WTC11 (cell line): ENCODE data around the gene SH3BP4. TPM values are rescaled to one million over a fixed set of nuclear protein-coding genes. Genes with fewer than 3 reads are reported as not detected.

Source experiments
- ATAC-seq: fragments of 200-7000 bp; cut with Tn5 transposase; 2 replicates; pipeline ENCODE4 v1.10.0; 2021; ENCODE audit warnings: mild to moderate bottlenecking, moderate library complexity
- CTCF ChIA-PET: fragments of 300-600 bp; sonication (Branson Sonifier 250); formaldehyde crosslinking; loops from one replicate; lab custom pipeline; 2021; ENCODE audit warnings: antibody characterized with exemption; lab: Charles Lee
- POLR2A ChIA-PET: fragments of 350-600 bp; sonication (Branson Sonifier 250); formaldehyde crosslinking; loops from one replicate; lab custom pipeline; 2021; ENCODE audit warnings: antibody characterized with exemption; lab: Charles Lee
- DNase-seq: peaks from one replicate; pipeline ENCODE4 v3.0.0; 2021; ENCODE audit warnings: low spot score
- H3K27ac Mint-ChIP-seq: 2 replicates; pipeline ENCODE4 v1.8.0; 2021; ENCODE audit warnings: mixed read lengths
- H3K27me3 Mint-ChIP-seq: 2 replicates; pipeline ENCODE4 v1.8.0; 2021; ENCODE audit warnings: low read depth, mild to moderate bottlenecking, moderate library complexity, mixed read lengths
- H3K36me3 Mint-ChIP-seq: 2 replicates; pipeline ENCODE4 v1.8.0; 2021; ENCODE audit warnings: mixed read lengths
- H3K4me1 Mint-ChIP-seq: 2 replicates; pipeline ENCODE4 v1.8.0; 2022; ENCODE audit warnings: mixed read lengths
- H3K4me3 Mint-ChIP-seq: 2 replicates; pipeline ENCODE4 v1.8.0; 2021; ENCODE audit warnings: mild to moderate bottlenecking, moderate library complexity, mixed read lengths
- H3K9me3 Mint-ChIP-seq: 2 replicates; pipeline ENCODE4 v1.8.0; 2021; ENCODE audit warnings: mixed read lengths
- CREM ChIP-seq: sonication (generic); formaldehyde crosslinking; IDR thresholded peaks from 2 replicates; pipeline ENCODE4 v1.8.1; 2022; ENCODE audit warnings: mild to moderate bottlenecking, missing genetic modification reagents, moderate library complexity
- ETV6 ChIP-seq: sonication (generic); formaldehyde crosslinking; IDR thresholded peaks from 2 replicates; pipeline ENCODE4 v1.8.1; 2022; ENCODE audit warnings: mild to moderate bottlenecking, missing genetic modification reagents
- FOXJ3 ChIP-seq: sonication (generic); formaldehyde crosslinking; IDR thresholded peaks from 2 replicates; pipeline ENCODE4 v1.9.0; 2021; ENCODE audit warnings: missing genetic modification reagents, mild to moderate bottlenecking, borderline replicate concordance
- FOXK1 ChIP-seq: sonication (generic); formaldehyde crosslinking; IDR thresholded peaks from 2 replicates; pipeline ENCODE4 v1.8.0; 2022; ENCODE audit warnings: mild to moderate bottlenecking, moderate library complexity, missing genetic modification reagents
- GABPB1 ChIP-seq: sonication (generic); formaldehyde crosslinking; IDR thresholded peaks from 2 replicates; pipeline ENCODE4 v1.8.1; 2023; ENCODE audit warnings: mild to moderate bottlenecking, missing genetic modification reagents
- GRHL2 ChIP-seq: fragments of 250-450 bp; sonication (Bioruptor Pico); IDR thresholded peaks from 2 replicates; pipeline ENCODE4 v1.8.0; 2022; ENCODE audit warnings: mild to moderate bottlenecking, moderate library complexity; ENCODE audit not compliant: insufficient replicate concordance, severe bottlenecking
- NR2C2 ChIP-seq: sonication (generic); formaldehyde crosslinking; IDR thresholded peaks from 2 replicates; pipeline ENCODE4 v1.8.0; 2022; ENCODE audit warnings: mild to moderate bottlenecking, missing genetic modification reagents
- SOX15 ChIP-seq: fragments of 250-450 bp; sonication (Bioruptor Pico); IDR thresholded peaks from 2 replicates; pipeline ENCODE4 v1.9.0; 2021; ENCODE audit warnings: mild to moderate bottlenecking
- ZNF232 ChIP-seq: sonication (generic); formaldehyde crosslinking; IDR thresholded peaks from 2 replicates; pipeline ENCODE4 v1.8.0; 2022; ENCODE audit warnings: mild to moderate bottlenecking, missing genetic modification reagents
- ZNF263 ChIP-seq: sonication (generic); formaldehyde crosslinking; IDR thresholded peaks from 2 replicates; pipeline ENCODE4 v1.8.1; 2022; ENCODE audit warnings: low read depth, mild to moderate bottlenecking, moderate library complexity, missing genetic modification reagents
- ZNF416 ChIP-seq: fragments of 250-450 bp; sonication (Bioruptor Pico); IDR thresholded peaks from 2 replicates; pipeline ENCODE4 v1.9.0; 2021; ENCODE audit warnings: mild to moderate bottlenecking, inconsistent platforms
- ZNF423 ChIP-seq: fragments of 250-450 bp; sonication (Bioruptor Pico); IDR thresholded peaks from 2 replicates; pipeline ENCODE4 v2.1.2; 2022; ENCODE audit warnings: mild to moderate bottlenecking, moderate library complexity
- ZNF671 ChIP-seq: fragments of 250-450 bp; sonication (Bioruptor Pico); IDR thresholded peaks from 2 replicates; pipeline ENCODE4 v1.8.0; 2021; ENCODE audit warnings: mild to moderate bottlenecking
- total RNA-seq: library from RNA; stranded (reverse); gene quantifications from 3 replicates; pipeline ENCODE4 v1.2.3, GENCODE V29; 2021
- TF ChIP-seq, protein P1 (sequence below): sonication (generic); formaldehyde crosslinking; conservative IDR thresholded peaks from 2 replicates; pipeline ENCODE4 v1.8.1; 2022; ENCODE audit warnings: mild to moderate bottlenecking, missing genetic modification reagents
- TF ChIP-seq, protein P2 (sequence below): sonication (generic); formaldehyde crosslinking; IDR thresholded peaks from 2 replicates; pipeline ENCODE4 v1.8.1; 2022; ENCODE audit warnings: low read depth, mild to moderate bottlenecking, moderate library complexity, missing genetic modification reagents, borderline replicate concordance
- TF ChIP-seq, protein P3 (sequence below): sonication (generic); formaldehyde crosslinking; IDR thresholded peaks from 2 replicates; pipeline ENCODE4 v1.8.1; 2023; ENCODE audit warnings: mild to moderate bottlenecking, missing genetic modification reagents
- TF ChIP-seq, protein P4 (sequence below): sonication (generic); formaldehyde crosslinking; IDR thresholded peaks from 2 replicates; pipeline ENCODE4 v1.8.1; 2023; ENCODE audit warnings: mild to moderate bottlenecking, missing genetic modification reagents, borderline replicate concordance
- TF ChIP-seq, protein P5 (sequence below): sonication (generic); formaldehyde crosslinking; IDR thresholded peaks from 2 replicates; pipeline ENCODE4 v1.8.0; 2022; ENCODE audit warnings: mild to moderate bottlenecking, missing genetic modification reagents
- TF ChIP-seq, protein P6 (sequence below): sonication (generic); formaldehyde crosslinking; IDR thresholded peaks from 2 replicates; pipeline ENCODE4 v1.8.1; 2023; ENCODE audit warnings: mild to moderate bottlenecking, missing genetic modification reagents, moderate library complexity
- TF ChIP-seq, protein P7 (sequence below): sonication (generic); formaldehyde crosslinking; IDR thresholded peaks from 2 replicates; pipeline ENCODE4 v1.8.1; 2022; ENCODE audit warnings: mild to moderate bottlenecking, moderate library complexity, missing genetic modification reagents

SH3BP4 gene
- total RNA-seq, 1 experiment from 2014 or later: 44.4 TPM

DNA sequence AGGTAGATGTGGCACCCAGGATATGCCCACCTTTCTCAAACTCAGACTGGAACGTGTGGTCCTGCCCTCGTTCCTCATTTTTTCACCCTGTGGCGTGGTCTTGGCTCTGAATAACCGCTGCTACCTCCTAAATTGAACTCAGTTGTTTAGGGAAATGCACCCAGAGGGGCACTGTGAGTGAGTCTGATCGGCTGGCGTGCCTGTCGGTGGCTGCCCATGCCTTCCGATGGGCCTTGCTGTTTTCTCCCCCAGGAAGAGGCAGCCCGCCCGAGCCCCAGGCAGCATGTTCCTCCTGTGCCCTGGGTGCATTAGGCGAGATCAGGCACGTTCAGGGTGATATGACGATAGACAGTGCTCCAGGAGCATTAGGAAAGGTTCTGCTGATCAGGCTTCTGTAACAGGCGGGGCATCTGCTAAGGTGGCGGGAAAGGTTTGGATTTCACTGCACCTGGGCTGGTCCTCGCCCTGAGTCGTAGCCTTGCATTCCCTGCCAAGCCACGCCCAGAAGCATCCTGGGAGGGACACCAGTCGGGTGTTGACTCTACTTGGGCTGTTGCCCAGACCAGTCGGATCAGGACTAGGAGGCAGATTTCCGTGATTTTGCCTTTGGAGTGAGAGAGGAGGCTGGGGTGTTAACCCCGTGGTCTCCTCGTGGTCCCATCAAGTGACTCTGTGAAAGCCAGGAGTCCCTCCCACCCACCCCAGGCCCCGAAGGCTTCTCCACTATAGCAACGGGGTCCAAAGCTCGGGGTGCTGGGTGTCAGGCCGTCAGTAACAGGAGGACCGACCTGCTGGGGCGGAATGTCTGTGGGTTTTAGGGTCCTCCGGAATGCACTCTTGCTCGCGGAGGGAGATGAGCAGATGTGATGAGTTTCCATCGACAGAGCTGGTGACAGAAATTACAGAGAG, 75.1 kb downstream of the SH3BP4 start:
- H3K4me3 Mint-ChIP-seq: no peak overlapping the region
- ATAC-seq (peak; percentile 51), DNase-seq (no peak)
- TF ChIP-seq, protein P1, sequence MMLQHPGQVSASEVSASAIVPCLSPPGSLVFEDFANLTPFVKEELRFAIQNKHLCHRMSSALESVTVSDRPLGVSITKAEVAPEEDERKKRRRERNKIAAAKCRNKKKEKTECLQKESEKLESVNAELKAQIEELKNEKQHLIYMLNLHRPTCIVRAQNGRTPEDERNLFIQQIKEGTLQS (CRISPR knock-in tag): no peak
- TF ChIP-seq, protein P2, sequence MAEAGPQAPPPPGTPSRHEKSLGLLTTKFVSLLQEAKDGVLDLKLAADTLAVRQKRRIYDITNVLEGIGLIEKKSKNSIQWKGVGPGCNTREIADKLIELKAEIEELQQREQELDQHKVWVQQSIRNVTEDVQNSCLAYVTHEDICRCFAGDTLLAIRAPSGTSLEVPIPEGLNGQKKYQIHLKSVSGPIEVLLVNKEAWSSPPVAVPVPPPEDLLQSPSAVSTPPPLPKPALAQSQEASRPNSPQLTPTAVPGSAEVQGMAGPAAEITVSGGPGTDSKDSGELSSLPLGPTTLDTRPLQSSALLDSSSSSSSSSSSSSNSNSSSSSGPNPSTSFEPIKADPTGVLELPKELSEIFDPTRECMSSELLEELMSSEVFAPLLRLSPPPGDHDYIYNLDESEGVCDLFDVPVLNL (CRISPR knock-in tag): no peak
- TF ChIP-seq, protein P3, sequence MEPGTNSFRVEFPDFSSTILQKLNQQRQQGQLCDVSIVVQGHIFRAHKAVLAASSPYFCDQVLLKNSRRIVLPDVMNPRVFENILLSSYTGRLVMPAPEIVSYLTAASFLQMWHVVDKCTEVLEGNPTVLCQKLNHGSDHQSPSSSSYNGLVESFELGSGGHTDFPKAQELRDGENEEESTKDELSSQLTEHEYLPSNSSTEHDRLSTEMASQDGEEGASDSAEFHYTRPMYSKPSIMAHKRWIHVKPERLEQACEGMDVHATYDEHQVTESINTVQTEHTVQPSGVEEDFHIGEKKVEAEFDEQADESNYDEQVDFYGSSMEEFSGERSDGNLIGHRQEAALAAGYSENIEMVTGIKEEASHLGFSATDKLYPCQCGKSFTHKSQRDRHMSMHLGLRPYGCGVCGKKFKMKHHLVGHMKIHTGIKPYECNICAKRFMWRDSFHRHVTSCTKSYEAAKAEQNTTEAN (CRISPR knock-in tag): no peak
- TF ChIP-seq ZNF671 (CRISPR knock-in tag) (no peak), FOXJ3 (CRISPR knock-in tag) (no peak)
- peaks cover 1% of the 10 kb centered on the region for H3K36me3 Mint-ChIP-seq
- ChIA-PET POLR2A (no interaction called here), CTCF (interaction anchor here (1.2 kb wide), 1 partner anchor 80 kb away, joined by 3 read pairs; no protein-coding TSS in a partner anchor)
- H3K4me1 Mint-ChIP-seq: peaks cover 41% of the 10 kb centered on the region
- 0 out of 2 replicates have a peak overlapping the region, but pooled peaks have one; percentile 2 for H3K27ac Mint-ChIP-seq
- peaks cover 5% of the 10 kb centered on the region; the same call in 1 of the 2 replicates for H3K9me3 Mint-ChIP-seq
- no peaks in the 10 kb centered on the region for H3K27me3 Mint-ChIP-seq

DNA sequence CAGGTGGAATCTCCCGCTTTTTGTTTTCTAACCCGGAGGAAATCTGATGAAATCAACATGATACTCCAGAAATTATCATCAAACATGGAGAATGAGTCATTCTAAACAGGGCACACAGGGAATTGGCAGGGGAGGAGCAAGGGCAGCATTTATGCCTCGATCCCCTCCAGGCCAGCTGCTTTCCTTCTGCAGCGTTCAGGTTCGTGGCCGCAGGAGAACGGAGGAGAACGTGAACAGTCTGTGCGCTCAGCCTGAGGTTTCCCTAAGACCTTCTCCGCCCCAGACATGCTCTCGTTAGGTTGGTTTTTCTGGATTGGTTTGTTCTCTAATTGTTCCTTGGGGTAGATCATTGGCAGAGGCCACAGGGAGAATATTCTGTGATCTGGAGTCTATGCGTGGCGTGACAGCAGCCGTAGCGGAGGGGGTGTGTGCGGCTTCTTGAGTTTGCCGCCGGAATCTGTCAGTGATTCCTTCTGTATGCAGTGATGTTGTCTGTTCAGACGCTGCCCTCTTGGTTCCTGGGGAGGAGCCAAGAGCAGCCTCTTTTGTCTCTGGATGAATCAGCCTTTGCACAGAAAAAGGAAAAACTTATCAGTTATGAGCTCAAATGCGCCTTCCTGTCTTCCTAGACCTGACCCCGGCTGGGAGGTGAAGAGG, 75.9 kb downstream of the SH3BP4 start:
- Mint-ChIP-seq H3K27me3 (no peaks in the 10 kb centered on the region), H3K4me3 (no peak overlapping the region)
- CTCF ChIA-PET: no interaction called here

DNA sequence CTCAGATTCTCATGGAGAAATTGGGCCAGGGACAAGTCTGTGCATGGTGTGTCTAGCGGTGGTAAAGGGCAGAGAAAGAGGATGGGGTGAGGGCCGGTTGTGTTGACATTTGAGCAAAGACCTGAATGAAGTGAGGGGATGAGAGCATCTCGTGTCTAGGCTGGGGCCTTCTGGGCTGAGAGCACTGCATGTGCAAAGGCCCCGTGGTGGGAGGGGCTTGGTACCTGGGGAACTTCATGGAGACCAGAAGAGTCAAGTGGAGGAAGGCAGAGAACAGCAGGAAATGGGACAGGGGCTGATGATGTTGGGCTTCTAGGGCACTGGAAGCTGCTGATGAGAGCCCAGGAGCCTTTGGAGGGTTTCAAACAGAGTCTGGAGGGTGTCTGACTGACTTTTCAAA, 76.8 kb downstream of the SH3BP4 start:
- ChIA-PET CTCF (interaction anchor here (1.1 kb wide), 1 partner anchor 23 kb away, joined by 5 read pairs; no protein-coding TSS in a partner anchor), POLR2A (no interaction called here)
- ATAC-seq: no peak
- Mint-ChIP-seq H3K36me3 (no peaks in the 10 kb centered on the region), H3K4me3 (no peak overlapping the region), H3K9me3 (no peaks in the 10 kb centered on the region), H3K4me1 (peaks cover 41% of the 10 kb centered on the region), H3K27me3 (no peaks in the 10 kb centered on the region), H3K27ac (peak overlapping the region; percentile 44; the same call in 1 of the 2 replicates)
- TF ChIP-seq NR2C2 (CRISPR knock-in tag): no peak
- no peak for TF ChIP-seq ZNF232 (CRISPR knock-in tag)
- TF ChIP-seq ETV6 (CRISPR knock-in tag): no peak
- no peak for TF ChIP-seq GABPB1 (CRISPR knock-in tag)
- TF ChIP-seq ZNF263 (CRISPR knock-in tag): no peak
- no peak for TF ChIP-seq FOXK1
- no peak for TF ChIP-seq ZNF416 (CRISPR knock-in tag)
- TF ChIP-seq, protein P4, sequence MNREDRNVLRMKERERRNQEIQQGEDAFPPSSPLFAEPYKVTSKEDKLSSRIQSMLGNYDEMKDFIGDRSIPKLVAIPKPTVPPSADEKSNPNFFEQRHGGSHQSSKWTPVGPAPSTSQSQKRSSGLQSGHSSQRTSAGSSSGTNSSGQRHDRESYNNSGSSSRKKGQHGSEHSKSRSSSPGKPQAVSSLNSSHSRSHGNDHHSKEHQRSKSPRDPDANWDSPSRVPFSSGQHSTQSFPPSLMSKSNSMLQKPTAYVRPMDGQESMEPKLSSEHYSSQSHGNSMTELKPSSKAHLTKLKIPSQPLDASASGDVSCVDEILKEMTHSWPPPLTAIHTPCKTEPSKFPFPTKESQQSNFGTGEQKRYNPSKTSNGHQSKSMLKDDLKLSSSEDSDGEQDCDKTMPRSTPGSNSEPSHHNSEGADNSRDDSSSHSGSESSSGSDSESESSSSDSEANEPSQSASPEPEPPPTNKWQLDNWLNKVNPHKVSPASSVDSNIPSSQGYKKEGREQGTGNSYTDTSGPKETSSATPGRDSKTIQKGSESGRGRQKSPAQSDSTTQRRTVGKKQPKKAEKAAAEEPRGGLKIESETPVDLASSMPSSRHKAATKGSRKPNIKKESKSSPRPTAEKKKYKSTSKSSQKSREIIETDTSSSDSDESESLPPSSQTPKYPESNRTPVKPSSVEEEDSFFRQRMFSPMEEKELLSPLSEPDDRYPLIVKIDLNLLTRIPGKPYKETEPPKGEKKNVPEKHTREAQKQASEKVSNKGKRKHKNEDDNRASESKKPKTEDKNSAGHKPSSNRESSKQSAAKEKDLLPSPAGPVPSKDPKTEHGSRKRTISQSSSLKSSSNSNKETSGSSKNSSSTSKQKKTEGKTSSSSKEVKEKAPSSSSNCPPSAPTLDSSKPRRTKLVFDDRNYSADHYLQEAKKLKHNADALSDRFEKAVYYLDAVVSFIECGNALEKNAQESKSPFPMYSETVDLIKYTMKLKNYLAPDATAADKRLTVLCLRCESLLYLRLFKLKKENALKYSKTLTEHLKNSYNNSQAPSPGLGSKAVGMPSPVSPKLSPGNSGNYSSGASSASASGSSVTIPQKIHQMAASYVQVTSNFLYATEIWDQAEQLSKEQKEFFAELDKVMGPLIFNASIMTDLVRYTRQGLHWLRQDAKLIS: no peak
- TF ChIP-seq, protein P5, sequence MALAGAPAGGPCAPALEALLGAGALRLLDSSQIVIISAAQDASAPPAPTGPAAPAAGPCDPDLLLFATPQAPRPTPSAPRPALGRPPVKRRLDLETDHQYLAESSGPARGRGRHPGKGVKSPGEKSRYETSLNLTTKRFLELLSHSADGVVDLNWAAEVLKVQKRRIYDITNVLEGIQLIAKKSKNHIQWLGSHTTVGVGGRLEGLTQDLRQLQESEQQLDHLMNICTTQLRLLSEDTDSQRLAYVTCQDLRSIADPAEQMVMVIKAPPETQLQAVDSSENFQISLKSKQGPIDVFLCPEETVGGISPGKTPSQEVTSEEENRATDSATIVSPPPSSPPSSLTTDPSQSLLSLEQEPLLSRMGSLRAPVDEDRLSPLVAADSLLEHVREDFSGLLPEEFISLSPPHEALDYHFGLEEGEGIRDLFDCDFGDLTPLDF (CRISPR knock-in tag): no peak
- TF ChIP-seq, protein P6, sequence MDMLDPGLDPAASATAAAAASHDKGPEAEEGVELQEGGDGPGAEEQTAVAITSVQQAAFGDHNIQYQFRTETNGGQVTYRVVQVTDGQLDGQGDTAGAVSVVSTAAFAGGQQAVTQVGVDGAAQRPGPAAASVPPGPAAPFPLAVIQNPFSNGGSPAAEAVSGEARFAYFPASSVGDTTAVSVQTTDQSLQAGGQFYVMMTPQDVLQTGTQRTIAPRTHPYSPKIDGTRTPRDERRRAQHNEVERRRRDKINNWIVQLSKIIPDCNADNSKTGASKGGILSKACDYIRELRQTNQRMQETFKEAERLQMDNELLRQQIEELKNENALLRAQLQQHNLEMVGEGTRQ (CRISPR knock-in tag): no peak
- no peak for TF ChIP-seq ZNF423 (CRISPR knock-in tag)
- TF ChIP-seq, protein P7, sequence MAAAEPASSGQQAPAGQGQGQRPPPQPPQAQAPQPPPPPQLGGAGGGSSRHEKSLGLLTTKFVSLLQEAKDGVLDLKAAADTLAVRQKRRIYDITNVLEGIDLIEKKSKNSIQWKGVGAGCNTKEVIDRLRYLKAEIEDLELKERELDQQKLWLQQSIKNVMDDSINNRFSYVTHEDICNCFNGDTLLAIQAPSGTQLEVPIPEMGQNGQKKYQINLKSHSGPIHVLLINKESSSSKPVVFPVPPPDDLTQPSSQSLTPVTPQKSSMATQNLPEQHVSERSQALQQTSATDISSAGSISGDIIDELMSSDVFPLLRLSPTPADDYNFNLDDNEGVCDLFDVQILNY (CRISPR knock-in tag): no peak
- no peak for TF ChIP-seq FOXJ3 (CRISPR knock-in tag)
- no peak for DNase-seq

More for the DNA sequence above, 75.9 kb downstream of the SH3BP4 start:
- Mint-ChIP-seq H3K27ac (peak overlapping the region; percentile 0; the same call in 1 of the 2 replicates), H3K9me3 (no peaks in the 10 kb centered on the region; the same call in 1 of the 2 replicates), H3K4me1 (peaks cover 41% of the 10 kb centered on the region), H3K36me3 (no peaks in the 10 kb centered on the region)
- ATAC-seq: no peak
- TF ChIP-seq CREM (CRISPR knock-in tag) (no peak), SOX15 (no peak), GRHL2 (CRISPR knock-in tag) (no peak)
- DNase-seq: no peak
- POLR2A ChIA-PET: no interaction called here
